Measurements from ENCODE around the gene MINAR1.

DNA sequence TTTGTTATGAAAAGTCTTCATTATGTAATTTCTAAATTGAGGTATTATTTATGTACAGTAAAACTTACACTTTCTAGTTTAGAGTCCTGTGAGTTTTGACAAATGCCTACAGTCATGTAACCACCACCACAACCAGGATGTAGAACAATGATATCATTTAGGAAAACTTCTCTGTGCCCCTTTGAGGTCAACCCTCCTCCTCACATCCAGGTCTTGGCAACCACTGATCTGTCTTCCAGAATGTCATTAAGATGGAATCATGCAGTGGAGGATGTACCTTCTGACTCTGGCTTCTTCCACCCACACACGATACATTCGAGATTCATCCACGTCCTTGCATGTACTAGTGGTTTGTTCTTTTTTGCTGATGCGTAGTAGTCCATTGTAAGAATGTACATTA, 23.2 kb downstream of the MINAR1 start:
- TF ChIP-seq, protein P1, sequence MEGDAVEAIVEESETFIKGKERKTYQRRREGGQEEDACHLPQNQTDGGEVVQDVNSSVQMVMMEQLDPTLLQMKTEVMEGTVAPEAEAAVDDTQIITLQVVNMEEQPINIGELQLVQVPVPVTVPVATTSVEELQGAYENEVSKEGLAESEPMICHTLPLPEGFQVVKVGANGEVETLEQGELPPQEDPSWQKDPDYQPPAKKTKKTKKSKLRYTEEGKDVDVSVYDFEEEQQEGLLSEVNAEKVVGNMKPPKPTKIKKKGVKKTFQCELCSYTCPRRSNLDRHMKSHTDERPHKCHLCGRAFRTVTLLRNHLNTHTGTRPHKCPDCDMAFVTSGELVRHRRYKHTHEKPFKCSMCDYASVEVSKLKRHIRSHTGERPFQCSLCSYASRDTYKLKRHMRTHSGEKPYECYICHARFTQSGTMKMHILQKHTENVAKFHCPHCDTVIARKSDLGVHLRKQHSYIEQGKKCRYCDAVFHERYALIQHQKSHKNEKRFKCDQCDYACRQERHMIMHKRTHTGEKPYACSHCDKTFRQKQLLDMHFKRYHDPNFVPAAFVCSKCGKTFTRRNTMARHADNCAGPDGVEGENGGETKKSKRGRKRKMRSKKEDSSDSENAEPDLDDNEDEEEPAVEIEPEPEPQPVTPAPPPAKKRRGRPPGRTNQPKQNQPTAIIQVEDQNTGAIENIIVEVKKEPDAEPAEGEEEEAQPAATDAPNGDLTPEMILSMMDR (IDR thresholded peaks at IDR 0.05) = no peak
- no peak for TF ChIP-seq POLR2A (IDR thresholded peaks at IDR 0.05)

All from testis (tissue), 2 donors.